HG03442 (cell line): ENCODE measurements around the gene SLC38A10.

Experiments used
- ATAC-seq: cut with Tn5 transposase; IDR thresholded peaks from one replicate; pipeline ENCODE4 v1.9.1; 2021; ENCODE audit warnings: mild to moderate bottlenecking, moderate library complexity; ENCODE audit not compliant: unreplicated experiment

Gene SLC38A10

DNA sequence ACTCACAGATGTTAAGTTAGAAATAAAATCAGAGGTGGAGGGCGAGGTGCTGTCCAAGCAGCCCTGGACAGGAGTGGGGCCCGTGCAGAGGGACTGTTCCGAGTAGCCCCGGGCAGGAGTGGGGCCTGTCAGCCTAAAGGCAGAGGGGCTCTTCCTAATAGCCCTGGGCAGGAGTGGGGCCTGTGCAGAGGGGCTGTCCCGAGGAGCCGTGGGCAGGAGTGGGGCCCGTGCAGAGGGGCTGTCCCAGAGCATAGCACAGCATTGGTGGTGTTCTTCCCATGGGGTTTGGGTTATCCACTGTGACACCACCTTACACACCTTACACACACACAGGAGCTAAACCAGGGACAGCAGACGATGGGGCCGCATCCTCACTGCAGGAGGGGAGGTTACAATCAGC is 82.7 kb downstream of the SLC38A10 start:
- no peak for ATAC-seq

DNA sequence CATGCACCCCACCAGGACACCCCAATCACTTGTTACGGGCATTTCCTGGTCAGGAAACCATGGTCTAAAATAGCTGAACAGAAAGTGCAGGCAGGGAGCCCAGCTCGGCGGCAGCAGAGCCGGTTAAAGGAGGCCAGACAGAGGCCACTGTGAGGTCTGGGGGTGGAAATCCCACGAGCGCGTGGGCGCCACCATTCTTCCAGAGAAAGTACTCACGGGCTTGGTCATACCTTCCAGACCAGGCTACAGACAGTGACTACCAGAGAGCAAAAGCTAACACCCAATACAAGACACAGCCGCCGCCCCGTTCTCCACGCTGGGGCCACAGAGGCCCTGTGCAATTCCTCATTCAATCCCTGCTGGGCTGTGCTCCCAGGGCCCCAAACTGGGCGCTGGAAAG is 84.2 kb downstream of the SLC38A10 start:
- ATAC-seq, result no peak

DNA sequence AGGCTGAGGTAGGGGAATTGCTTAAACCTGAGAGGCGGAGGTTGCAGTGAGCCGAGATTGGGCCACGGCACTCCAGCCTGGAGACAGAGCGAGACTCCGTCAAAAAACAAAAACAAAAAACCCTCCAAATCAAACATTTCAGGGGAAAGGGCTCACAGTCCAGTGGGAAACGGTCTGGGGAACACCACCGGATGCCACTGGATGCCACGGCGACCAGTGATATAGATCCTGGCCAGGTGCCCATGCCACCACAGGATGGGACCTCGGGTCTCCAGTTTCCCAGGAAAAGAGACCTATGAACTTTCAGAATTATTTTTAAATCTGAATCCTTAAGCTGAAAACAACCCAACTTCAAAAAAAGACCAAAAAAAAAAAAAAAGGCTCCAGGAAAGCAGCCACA is 84.6 kb downstream of the SLC38A10 start:
- ATAC-seq, result no peak

DNA sequence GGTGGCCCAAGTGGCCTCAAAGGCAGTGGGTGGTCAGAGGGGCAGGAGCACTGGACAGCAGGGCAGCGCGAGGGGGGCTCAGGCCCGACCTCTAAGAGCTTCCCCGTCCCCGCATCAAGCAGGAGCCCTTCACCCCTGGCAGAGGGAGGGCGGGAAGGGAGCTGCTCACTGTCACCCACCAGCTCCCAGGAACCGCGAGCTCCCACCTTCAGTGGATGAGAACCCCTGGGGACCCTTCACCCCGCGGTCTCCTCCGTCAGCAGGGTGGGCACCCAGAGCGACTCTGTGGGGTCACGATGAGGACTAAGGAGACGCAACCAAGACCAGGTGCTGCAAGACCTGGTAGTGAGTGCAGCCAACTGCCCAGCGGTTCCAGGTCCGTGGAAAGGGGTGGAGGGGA is 86.0 kb downstream of the SLC38A10 start:
- ATAC-seq, result no peak

DNA sequence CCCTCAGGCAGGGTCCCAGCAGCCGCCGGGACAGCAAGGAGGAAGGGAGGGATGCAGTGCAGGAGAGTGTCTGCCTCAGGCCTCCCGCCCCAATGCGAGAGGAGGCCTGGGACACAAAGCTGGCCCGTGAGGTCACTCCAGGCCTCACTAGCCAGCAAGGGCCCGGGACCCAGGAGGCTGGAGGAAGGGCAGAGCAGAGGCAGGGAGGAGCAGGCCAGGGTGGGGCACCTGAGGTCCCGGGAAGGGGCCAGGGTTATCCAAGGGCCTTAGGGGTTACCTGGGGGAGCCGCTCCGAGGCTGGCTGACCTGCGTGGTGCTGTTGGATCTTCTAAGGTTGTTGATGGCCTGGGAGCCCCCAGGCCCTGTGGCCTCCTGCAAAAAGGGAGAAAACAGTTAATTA is 86.5 kb downstream of the SLC38A10 start:
- no peak for ATAC-seq

DNA sequence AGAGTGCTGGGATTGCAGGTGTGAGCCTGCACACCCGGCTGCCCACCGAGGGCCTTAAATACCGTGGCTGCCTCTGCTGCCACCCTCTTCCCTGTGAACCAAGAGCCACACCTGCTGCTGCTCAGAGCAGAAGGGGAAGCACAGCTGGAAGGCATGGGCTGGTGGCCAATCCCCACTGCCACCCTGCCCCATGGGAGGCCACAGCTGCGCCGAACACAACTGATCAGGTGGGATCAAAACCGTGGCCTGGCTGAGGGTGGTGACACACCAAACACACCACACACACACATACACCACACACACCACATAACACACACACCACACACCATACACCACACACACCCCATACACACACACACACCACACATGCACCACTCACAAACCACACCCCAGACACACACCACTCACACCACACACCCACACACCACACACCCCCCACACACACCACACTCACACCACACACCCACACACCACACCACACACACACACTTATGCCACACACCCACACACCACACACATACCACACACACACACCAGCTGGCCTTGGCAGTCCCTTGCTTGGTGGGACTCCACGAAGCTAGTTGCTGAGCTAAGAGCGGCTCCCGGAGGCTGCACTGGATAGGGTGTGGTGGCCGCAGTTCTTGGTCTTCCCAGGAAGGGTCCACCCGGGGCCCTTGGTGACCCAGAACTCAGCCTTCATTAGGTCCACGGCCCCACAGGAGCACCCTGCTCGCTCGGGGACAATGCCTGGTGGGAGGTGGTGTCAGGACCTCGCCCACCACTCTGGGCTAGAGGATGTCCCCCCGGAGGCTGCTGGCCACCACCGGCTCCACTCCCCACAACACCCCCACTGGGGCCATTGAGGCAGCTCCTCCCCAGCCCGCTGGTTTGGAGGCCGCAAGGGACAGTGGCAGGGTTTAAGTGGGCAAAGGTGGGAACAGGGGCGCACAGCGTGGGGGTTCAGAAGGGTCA is 87.2 kb downstream of the SLC38A10 start:
- ATAC-seq, result no peak

DNA sequence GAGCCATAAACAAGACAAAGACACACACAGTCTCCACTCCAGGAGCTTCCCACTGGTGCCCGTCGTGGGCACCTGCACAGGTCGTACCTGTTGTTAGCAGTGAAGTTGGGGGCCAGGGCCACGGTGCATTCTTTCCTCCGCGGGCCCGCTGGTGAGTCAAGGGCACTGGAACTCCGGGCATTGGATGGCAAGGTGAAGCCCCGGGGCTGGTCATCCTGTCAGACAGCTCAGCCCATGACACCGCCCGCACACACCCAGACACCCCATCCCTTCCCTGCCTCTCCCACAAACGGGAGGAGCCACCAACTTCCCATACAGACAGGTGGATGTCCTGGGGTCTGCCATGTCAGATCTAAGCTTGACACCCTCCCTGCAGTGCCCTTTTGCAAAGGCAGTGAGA is 88.5 kb downstream of the SLC38A10 start:
- ATAC-seq, result no peak

DNA sequence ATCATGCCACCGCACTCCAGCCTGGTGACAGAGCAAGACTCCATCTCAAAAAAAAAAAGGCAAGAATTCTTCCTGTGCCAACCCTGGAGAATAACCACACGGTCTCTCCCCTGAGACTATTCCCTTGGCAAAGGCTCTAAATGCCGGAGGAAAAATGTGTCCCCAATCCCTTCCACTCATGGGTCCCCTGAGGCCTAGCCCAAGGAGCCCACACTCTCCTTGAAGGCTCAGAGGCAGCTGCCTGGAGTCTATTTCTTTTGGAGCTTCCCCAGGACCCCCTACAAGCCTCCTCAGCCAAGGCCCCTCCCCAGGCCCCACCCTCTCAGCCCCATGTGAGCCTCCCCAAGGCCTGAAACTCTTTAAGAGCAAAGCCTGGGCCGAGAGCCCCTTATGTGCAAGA is 88.9 kb downstream of the SLC38A10 start:
- no peak for ATAC-seq

DNA sequence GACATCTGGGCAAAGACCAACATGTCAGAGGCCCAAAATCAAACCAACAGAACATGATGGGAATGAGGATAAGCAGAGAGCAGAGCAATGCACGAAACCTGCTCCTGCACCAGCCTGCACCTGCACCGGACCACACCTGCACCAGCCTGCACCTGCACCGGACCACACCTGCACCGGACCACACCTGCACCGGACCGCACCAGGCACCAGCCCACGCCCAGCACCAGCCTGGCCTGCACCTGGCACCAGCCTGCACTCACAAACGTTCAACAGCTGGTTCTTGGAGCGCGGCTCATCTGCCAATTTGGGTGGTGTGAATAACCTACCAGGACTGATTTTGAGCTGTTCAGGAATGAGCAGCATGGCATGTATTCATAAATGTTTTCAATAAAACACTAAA is 90.5 kb downstream of the SLC38A10 start:
- ATAC-seq, result no peak

DNA sequence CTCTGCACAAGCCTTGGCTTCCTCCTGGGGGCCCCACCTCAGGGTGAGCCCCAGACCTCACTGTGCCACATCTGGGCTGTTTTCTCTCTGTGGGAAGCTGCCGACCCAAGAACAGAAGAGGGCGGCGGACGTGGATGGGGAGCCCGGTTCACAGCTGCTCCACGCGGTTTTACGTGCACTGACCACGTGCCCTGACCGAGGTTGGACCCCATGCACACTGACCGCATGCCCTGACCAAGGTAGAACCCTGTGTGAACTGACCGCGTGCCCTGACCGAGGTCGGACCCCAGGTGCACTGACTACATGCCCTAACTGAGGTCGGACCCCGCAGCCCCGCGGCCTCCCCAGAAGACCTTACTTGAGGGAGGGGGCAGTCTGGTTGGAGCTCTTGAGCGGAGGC is 92.0 kb downstream of the SLC38A10 start:
- no peak for ATAC-seq

DNA sequence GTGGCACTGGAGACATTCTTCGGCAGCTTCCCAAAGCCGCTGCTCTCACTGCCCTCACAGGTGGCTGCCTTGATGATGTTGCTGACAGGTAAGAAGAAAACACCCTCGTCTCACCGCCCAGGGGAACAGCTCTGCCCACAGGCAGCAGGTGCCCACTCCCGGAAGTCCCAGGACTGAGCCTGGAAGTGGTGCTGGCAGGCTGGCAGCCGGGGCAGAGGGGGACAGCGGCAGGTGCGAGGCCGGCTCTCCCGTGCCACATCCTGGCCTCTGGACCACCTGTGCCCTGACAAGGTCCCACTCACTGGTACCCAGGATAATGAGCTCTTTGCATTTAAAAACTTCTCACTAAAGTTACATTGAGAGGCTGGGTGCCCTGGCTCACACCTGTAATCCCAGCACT is 92.8 kb downstream of the SLC38A10 start:
- no peak for ATAC-seq

DNA sequence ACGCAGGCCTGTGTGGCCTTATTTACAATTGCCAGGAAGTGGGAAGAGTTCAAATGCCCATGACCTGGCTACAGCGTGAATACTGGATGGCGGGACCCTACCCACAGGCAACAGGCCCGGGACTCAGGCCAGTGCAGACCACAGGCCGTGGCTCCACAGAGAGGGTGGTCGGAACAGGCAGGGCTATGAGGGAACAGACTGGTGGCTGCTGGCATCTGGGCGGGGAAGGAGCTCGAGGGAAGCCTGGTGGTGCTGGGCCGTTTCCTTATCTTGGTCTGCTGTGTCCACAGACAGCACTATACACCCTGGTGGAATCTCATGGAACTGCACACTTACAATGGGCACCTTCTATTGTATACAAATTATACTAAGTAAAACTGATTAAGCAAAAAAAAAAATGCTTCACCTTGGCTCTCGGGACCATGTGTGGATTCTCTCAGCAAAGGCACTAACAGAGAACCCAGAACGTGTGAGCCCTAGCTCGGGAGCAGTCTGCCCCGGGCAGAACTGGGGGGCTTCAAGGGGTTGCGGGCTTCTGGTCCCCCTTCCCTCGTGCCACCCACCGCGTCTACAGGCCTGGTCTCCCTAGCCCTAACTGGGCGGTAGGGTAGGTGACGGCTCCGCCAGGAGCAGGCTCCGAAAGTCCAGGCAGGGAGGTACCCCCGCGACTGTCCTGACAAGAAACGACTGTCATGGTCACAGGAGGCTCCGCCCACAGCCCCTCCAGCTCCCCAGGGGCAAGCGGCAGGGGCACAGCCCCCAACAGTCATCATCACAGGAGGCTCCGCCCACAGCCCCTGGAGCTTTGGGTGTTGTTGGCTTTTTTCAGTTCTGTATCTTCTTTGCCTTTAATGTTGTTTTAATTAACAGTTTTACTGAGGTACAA is 94.2 kb downstream of the SLC38A10 start:
- no peak for ATAC-seq

DNA sequence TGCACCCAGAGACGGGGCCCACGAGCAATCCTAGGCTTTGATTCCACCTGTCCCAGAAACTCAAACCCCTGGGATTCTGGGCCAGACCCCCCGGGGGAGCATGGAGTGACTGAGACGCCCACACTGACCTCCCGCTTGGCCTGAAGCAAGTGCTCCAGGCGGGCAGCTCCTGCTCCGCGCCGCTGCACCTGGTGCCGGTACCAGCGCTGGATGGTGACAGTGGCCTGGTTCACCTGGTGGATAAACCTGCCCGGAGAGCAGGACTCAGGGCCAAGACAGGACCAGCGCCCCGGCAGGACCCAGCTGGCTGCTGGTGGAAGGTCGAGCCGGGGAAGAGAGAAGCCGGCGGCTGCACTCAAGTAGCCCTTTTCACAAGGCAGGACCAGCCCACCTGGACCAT is 94.9 kb downstream of the SLC38A10 start:
- no peak for ATAC-seq

DNA sequence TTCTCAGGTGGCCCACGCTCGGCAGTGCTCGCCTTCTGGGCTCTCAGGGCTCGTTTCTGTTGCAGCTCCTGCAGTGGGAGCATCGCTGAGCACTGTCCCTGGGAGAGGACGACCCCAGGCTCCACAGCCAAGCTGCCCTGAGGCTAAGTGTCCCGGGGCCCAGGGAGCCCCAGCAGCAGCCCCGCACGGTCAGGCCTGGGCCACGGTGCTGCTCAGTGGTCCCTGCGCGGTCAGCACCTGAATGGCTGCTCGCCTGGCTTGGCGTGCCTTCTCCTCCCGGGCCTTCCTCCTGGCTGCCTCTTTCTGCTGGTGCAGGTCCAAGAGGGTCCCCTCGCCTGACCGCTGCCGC is 95.7 kb downstream of the SLC38A10 start:
- no peak for ATAC-seq

DNA sequence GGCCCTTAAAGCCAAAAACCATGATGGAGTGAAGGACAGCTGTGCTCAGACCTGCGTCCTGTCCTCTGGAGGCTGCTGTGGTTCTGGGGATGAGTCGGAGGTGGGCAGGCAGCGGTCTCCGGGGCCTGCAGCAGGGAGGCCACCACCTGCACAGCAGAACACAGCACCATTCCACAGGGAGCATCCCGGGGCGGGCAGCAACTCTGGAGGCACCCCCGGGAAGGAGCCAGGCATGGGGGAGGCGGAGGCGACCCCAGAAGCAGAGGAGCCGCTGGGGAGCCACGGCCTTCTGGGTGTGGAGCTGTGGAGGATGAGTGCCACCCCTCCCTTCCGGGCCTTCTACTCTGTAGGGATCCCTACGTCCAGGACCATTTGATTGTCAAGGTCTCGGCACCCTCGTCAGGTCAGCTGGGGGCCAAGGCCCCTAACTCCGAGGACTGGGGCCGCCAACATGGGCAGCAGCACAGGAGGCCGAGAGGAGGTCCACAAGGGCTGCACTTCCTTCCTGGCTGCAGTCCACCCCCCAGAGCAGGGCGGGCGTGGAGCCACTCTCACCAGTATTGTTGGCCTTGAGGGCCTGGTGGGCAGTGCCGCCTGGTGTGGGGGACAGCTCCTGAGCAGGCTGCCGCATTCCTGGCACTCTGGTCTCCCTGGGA is 96.2 kb downstream of the SLC38A10 start:
- ATAC-seq, result no peak

DNA sequence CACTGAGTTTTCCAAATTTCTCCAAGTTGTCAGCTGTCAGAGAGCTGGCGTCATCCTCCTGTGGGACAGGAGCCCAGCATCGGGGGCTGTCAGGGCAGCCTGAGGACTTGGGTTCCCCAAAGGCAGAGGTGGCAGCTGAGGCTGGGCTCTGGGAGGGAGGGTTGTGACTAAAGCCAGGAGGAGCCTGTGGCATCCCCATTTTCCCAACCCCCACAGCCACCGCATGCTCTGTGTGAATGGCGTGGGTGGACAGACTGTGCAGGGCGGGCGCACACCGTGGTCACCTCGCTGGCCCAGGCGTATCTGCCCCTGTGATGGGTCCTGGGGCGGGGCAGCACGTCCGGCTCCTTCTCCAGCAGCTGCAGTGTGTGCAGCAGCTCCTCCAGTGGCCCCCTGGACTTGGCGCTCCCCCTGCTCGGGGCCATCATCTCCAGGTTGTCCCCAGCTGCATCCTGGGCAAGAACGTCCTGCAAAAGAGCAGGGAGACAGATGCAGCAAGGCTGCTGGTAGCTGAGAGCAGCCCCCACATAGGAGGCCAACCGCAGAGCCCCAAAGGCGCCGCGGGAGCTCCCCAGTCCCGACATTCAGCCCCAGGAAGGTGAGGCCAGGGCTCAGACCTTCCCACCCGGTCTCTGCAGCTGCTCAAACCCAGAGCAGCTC is 97.1 kb downstream of the SLC38A10 start:
- no peak for ATAC-seq

DNA sequence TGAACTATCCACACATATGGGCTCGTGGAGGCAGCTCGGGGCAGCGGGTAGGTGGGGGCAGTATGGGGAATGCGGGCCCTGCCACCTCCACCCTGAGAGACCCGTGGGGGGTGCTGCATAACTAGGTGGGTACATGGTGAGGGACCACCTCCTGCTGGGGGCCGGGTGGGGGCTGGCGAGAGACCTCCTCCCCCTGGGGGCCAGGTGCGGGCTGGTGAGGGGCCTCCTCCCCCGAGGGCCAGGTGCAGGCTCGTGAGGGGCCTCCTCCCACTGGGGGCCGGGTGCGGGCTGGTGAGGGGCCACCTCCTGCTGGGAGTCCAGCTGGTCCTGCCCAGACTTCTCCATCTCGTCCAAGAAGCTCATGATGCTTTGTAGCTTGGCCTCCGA is 97.7 kb downstream of the SLC38A10 start:
- ATAC-seq, result no peak

DNA sequence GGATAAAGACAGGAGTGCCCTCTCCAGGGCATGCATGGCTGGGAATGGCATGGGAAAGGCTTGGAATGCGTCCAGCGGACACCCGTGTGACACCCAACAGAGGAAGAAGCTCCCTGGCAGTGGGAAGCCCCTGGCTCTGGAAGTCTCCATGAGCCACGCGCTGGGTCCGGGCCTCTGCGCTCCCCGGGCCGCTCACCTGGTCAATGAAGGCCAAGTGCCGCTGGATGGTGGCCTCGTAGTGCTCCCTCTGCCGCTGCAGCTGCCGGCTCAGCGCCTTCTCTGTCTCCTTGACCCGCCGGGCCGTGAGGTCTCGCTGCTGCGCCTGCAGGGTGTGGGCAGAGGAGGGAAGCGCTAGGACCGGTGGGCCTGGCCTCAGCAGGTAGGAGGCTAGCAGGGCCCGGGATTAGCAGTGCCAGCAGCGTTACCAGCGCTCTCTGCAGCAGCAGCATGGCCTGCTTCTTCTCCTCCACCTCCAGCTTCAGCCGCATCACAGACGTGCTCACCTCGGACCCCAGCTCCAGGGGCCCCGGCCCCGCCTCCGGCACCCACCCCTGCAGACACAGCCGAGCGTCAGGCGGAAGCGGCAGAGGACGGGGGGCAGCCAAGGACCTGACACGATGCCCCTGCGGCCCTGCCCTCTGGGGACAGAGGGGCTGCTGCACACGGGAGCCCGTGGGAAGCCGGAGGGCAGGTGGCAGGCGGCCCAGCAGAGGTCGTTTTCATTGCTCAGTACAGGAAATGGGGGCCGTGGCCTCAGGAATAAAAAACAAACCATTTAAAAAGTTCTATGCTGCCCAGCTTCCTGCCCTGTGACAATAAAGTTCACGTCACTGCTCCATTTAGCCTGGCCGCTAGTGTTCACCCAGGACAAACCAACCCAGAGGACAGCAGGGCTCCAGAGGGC is 98.3 kb downstream of the SLC38A10 start:
- ATAC-seq, result no peak

DNA sequence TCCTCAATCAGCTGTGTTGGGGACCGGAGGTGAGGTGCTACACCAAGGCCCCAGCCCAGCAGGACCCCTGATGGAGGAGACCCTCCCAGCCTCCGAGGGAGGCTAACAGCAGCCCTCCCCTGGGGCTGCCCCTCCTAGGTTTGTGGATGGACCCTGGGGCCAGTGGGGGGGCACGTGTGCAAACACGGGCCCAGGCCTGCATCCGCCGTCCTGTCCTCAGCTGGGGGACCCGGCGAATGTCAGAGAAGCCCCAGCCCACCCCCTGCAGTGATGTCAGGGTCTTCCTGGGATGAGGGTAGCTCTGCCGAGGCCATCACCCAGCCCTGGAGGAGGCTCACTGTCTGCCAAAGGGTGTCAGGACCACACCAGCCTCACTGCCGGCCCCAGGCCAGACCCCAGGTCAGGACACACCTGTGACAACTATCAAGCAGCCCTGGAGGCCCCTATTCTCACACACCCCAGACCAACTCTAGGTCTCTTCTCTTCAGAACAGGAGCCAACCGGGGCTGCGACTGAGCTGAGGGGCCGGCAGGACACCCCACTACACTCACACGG is 99.1 kb downstream of the SLC38A10 start:
- no peak for ATAC-seq
